GM19240 (cell line): Measurements from ENCODE around the gene WDR33.
"Not testable (repeated sequence)": the region's sequence is repeated elsewhere in the genome, so short reads cannot be mapped to it uniquely, and the experiment has no call there.

Experiments
- DNase-seq: peaks from one replicate; pipeline ENCODE4 v3.0.0; 2011; ENCODE audit warnings: low spot score; ENCODE audit not compliant: insufficient read length

The WDR33 gene

DNA sequence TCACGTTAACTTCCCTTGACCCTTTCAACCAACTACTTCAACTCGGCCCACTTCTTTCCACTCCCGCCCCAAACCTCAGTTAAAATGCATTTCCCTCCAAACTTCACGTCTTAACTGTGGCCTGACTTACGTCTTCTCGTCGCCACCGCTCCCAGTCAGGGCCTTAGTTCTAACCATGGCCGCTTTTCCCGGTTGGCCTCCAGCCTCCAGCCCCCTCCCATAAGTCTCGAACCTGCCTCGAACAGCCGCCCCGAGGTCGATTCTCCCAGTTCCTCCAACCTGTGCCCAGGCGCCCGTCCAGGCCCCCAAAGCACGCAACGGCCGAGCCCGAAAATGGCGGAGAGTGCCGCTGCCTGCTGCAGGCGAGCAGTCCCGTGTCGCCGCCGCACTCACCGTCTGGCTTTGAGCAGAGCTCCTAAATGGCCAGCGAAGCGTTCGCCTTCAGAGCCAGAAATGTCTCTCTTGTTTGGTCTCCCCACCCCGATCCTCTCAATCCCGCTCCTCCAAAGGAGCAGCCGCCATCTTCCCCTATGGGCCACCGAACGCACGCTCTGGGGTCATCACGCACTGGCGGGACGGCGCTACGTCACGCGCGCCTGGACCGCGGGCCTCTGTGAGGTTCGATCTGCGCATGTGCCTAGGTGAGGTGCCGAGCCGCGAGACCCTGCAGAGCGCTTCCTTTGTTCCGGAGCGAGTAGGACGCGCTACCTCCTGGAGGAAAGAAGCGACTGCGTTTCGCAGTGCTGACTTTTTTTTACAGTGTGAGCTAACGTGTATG, at the start of gene WDR33:
WDR33 (minus strand) TSS at position 553 of the 778 bp plus-strand sequence. CDS start 40,190 bp downstream, outside the sequence.
- peak; percentile 95 for DNase-seq

DNA sequence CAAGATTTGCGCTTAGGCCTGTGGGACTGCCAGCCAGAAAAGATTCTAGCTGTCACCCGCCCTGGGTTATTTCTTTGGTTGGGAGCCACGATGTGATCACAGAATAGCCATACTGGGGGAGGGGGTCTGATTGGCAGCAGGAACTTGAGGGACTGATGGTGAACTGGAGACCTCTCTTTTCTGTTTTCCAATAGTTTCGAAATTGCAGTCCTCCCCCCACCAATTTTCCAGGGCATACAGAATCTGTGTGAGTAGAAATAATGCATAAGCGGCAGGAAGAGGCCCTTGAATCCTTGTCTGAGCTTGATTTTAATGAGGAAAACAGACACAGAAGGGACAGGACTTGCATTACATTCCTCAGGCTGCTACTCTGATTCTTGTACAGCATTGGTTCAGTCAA, 49.2 kb upstream of the WDR33 start:
- no peak for DNase-seq

DNA sequence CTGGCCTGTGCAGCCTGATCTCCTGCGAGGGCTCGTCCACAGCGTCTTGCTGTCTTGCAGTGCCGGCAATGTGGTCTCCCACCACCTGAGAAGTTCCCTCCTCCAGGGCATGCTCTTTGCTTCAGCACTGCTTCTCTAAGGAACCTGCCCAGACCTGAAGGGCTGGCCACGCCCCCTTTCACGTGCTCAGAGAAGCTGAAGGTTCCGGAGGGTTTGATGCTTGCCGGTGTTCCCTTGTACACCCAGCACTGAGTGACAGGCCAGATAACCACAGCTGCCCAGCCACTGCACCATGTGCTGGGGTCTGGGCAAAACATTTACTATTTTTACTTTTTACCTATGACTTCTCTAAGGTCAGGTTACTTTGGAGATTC, 48.7 kb upstream of the WDR33 start:
- DNase-seq = peak; percentile 46

DNA sequence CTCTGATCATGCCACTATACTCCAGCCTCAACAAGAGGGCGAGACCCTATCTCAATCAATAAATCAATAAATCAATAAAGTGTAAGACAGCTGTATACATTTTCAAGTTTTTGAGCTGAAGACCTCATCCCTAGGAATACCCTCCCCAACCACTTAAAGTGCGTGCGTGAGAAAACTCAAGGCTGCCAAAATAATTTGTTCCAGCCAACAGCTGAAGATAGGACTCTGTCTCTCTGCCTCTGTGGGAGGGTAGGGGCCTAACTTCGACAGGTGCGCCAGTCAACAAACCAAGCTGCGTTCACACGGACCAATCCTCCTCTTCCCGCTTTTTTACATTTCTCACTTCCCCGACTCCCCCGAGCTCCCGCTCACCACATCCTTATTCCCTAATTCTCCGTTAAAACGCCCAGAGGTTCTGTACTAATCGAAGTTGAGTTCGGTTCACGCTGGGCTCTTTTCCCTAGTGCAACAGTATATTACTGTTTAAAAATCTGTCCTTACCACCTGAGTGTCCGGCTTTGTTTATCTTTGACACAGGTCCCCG, 46.4 kb upstream of the WDR33 start:
- DNase-seq = no peak

DNA sequence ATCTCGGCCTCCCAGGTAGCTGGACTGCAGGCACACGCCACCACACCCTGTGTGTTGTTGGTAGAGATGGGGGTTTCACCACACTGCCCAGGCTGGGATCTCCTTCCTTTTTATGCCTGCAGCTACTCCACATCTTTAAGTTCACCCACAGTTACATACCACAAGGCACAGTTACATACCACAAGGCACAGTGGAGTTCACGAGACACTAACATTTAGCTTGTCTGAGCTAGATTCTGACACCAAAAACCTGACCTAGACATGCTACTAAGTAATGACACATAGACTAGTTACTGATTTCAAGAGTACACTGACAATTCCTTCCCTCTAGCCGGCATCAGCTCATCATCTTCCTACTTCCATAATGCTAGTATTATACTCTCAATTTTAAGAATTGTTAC, 42.7 kb upstream of the WDR33 start:
- no peak for DNase-seq

DNA sequence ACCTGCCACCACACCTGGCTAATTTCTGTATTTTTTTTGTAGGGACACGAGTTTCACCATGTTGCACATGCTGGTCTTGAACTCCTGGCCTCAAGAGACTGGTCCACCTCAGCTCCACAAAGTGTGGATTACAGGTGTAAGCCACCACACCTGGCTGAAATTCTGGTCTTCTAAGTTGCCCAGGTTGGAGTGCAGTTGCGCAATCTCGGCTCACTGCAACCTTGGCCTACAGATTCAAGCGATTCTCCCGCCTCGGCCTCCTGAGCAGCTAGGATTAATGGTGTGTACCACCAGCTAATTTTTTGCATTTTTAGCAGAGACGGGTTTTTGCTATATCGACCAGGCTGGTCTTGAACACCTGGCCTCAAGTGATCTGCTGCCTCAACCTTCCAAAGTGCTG, 41.4 kb upstream of the WDR33 start:
- DNase-seq = no peak

DNA sequence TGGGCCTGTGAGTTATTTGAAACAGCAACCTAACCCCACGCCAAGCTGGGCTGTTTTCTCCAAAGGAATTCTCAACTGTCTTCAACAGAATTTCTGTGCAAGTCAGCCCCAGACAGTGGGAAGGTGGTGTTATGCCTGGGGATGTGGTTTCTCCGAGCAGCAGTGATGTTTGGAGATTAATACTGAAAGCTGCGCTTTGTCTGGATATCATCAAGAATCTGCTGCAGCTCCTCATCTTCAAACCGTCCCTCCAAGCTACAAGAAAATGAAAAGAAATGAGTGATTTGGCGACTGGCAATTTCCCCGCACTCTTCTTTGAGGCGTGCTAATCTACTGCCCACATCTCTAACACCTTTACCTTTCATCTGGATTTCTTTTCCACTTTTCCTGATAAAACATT, 37.0 kb upstream of the WDR33 start:
- DNase-seq = no peak

DNA sequence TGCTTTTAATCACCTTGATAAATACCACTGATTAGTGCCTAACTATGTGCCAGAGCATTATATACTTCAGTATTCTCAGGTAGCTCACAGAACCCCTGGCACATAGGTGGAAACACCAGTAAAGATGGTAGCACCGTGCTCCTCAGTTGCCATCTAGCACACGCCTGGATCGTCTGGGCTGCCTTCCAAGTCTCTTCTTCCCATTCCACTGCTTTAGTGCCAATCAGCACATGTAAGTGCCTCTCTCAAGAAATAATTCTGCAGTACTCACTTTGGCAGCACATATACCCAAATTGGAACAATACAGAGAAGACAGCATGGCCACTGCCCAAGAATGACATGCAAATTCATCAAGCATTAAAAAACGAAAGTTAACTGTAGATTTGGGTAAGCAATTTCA, 34.0 kb upstream of the WDR33 start:
- no peak for DNase-seq

DNA sequence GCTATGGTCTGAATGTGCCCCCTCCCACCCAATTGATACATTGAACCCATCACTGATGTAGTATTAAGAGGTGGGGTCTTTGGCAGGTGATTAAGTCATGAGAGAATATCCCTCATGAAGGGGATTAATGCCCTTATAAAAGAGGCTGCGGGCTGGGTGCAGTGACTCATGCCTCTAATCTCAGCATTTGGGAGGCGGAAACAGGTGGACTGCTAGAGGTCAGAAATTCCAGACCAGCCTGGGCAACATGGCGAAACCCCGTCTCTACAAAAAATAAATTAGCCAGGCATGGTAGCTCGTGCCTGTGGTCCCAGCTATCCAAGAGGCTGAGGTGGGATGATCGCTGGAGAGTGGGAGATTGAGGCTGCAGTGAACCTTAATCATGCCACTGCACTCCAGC, 32.7 kb upstream of the WDR33 start:
- DNase-seq = no peak

DNA sequence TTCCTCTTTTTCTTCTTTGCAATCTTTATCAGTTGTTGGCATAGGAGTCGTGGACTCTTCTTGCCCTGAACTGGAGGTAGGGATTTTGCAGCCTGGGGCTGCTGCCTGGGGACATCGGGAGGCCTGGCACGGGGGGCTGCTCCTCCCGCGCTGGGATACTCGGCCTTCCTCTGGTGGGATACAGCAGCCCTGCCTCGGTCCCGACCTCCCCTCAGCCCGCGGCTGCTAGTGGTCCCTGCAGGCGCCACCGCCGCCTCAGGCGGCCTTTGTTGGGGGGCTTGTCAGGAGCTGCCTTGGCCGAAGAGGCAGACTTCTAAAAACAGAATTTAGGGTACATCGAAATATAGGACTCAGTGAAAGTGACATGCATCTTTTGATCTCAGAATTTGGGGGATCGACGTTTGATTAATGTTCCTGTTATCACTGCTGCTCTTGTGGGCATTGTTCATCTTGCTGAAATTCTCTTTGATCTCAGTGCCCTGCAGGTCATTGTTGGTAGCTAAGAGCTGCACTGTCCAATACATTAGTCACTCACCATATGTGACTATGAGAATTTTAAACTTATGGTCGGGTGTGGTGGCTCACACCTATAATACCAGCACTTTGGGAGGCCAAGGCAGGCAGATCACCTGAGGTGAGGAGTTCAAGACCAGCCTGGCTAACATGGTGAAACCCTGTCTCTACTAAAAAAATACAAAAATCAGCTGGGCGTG, 30.7 kb upstream of the WDR33 start:
- no peak for DNase-seq

DNA sequence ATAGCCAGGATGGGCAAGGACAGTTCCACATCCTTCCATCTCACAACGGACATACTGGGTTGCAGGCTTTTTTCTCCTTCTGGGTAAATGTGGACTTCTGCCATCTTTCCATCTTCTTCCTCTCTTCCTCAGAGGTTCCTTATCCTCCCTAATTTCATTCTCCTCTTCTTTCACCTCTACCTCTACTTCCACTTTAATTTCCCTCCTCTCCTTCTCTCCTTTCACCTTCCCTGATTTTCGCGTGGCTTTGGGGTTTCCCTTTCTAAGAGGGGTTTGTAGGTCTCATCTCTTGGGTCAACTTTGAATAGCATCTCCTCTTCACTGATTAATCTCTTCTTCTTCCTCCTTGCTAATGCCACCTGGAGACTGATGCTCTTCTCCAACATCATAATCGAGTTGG, 29.9 kb upstream of the WDR33 start:
- DNase-seq = no peak

DNA sequence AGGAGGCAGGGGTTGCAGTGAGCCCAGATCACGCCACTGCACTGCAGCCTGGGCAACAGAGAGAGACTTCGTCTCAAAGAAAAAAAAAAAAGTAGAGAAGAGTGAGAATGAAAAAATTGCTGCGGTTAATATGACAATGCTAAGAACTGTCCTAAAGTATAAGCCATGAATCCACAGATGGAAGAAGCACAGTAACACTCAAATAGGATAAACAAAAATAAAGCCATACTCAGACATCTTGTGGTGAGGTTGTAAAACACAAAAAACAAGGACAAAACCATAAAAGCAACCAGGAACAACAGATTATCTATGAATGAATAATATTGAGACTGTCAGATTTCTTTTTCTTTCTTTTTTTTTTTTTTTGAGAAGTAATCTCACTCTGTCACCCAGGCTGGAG, 24.0 kb upstream of the WDR33 start:
- DNase-seq = no peak

DNA sequence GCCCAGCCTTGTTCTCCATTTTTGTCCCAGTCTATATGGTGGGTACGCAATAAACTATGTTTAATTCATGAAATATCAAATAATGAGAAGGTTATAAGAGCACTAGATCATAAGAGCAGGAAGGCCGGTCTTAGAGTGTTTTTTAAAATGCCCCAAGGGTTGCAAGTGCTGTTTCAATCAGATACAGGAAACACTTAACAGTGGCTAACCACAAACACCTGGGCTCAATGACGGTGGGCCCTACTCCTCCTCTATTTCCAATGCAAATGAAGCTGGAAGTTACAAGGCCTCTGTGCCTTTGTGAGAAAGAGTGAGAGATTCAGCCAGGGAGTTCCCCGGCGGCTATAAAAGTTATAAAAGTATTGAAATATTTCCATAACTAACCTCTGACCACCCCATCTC, 18.9 kb upstream of the WDR33 start:
- peak; percentile 75 for DNase-seq

DNA sequence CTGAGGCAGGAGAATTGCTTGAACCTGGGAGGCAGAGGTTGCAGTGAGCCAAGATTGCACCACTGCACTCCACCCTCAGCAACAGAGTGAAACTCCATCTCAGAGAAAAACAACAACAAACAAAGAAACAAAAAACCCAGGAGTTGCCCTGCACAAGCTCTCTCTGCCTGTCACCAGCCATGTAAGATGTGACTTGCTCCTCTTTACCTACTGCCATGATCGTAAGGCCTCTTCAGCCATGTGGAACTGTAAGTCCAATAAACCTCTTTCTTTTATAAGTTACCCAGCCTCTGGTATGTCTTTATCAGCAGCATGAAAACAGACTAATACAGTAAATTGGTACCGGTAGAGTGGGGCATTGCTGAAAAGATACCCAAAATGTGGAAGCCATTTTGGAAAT, 15.7 kb upstream of the WDR33 start:
- DNase-seq = not testable (repeated sequence)

DNA sequence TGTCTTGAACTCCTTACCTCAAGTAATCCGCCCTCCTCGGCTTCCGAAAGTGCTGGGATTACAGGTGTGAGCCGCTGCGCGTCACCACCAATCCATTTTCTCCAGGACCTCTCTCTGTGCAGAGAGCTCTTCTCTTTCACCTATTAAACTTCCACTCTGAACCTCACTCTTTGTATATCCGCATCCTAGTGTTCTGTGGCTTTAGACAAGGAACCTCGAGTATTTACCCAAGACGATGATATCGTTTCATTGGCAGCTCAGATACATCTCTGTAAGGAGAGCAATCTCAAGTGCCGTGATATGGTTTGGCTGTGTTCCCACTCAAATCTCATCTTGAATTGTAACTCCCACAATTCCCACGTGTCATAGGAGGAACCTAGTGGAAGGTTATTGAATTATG, 15.1 kb upstream of the WDR33 start:
- DNase-seq = no peak

DNA sequence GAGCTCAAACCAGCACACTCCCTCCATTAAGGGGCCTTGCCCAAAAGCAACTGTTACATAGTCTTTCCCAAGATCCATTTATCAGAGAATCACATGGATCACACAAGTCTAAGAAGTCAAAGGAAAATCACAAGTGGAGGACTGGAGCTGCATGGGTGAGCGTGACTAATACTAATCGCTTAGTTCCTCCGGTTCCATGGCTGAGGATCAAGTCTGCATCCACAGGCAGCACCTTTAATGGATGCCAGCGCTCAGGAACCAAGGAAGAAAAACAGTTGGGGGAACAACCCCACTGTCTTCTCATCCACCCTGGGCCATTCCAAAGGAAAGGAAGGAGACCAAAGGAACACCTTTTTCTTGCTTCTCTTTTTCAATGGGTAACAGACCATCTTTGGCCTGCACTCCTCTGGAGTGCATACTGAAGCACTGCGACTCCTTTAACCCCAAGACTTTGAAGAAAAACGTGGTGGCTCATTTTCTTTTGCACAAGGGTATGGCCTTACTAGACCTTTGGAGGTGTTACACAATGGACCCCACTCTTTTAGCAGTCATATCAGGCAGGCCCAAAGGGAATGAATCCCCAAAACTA, 9.2 kb upstream of the WDR33 start:
- no peak for DNase-seq

DNA sequence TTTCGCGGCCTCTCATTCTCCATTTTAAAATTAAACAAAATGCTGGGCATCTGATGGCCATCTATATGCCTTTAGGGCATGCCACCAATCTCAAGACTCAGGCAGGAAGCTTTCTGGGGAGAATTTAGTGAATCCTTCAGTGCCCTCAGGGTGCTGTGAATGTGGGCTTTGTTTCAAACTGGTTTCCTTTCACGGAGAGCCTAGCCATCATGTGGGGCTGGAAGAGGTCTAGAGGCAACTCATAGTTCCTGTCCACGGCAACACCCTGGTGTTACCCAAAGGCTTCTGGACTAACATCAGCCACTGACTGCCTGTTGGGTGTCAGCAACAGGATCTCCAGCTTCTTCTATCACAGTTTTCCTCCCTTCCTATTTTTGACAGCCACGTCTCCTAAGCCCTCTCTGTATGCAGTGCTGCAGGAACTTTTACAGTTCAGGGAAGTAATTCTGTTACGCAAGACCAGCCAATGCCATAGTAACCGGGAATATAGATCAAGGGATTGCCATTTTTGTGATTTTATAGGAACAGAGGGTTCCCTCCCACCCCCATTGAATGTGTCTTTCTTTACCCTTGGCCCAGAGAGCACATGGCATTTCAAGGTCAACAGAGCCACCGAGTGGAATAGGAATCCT, 7.9 kb upstream of the WDR33 start:
- no peak for DNase-seq

DNA sequence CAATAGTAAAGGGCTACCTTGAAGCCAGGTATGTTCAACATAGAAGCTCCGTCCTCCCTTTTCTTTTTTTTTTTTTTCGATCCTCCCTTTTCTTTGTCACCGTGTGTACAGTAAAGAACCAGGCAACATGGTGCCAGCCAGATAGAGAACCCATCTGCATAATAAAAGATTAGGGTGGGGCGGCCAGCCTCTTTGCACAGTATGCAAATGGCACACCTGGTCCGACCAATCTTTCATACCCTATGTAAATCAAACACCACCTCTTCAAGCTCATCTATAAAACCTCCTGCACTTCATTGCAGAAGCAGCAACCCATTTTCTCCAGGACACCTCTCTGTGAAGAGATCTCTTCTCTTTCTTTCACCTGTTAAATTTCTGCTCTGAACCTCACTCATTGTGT, 7.3 kb upstream of the WDR33 start:
- DNase-seq = no peak

DNA sequence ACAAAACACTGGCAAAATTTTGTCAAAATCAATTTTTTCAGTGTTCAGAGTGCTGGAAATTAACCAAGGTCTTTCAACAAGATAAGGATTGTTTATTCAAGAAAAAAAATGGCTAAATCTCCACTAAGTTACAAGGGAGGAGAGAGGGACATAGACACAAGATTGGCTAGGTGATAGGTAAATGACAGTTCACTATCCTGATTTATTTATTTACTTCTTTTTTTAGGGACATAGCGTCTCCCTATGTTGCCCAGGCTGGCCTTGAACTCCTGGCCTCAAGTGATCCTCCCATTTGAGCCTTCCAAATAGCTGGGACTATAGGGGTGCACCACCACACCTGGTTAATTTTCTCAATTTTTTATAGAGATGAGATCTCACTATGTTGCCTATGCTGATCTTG, 3.7 kb upstream of the WDR33 start:
- DNase-seq = no peak

DNA sequence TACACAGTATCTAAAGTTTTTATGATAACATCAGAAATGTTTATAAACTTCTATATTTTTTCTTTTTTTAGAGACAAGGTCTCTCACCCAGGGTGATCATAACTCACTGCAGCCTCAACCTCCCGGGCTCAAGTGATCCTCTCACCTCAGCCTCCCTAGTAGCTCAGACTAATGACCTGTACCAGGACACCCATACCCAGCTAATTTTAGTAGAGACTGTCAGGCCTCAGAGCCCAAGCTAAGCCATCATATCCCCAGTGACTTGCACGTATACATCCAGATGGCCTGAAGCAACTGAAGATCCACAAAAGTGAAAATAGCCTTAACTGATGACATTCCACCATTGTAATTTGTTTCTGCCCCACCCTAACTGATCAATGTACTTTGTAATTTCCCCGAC, 1.5 kb upstream of the WDR33 start:
- DNase-seq = not testable (repeated sequence)

DNA sequence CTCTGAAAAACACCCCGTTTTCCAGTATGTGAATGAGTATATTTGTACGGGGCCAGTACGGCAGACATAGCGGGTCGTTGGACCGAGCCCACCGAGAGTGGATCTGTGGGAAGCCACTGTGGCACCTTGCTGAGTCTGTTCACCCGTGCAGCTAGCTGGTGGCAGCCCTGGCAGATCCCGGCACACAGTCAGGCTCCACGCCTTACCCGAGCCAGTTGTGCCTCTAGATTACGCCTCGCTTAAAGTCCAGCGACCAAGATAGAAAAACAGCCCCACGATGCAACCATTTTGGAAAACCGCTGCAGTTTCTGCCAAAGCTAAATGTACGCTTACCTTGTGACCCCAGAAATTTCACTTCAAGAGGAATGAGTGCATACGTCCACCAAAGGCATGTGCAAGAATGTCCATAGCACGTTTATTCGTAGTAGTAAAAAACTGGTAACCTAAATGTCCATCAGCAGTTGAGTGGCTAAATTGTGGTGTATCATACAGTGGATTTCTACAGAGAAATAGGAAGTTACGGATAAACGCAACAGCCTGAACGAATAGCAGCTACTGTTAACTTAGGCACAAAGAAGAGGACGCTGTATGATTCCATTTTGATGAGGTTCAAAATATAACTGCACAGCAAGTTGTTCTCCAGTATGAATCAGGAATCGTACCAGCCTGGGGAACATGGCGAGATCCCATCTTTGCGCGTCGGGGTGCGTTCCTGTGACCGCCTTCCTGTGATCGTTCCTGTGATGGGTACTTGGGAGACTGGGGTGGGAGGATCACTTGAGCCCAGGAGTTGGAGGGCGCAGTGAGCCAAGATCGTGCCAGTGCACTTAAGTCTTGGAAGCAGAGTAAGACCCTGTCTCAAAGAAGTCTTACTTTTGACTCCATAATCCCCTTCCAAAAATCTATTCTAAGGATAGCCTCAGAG, 688 bp upstream of the WDR33 start:
- no peak for DNase-seq
